ENCODE results near the gene PCDH1.
"Not testable (repeated sequence)": the region's sequence is repeated elsewhere in the genome, so short reads cannot be mapped to it uniquely, and the experiment has no call there.

PCDH1 gene

GRCh38 chr5:141898448-141899049 is 20.3 kb upstream of the PCDH1 start:
- DNase-seq (ENCODE audit: low read depth), result no peak
- no peak overlapping the region for H3K4me3 ChIP-seq (ENCODE audit: low read depth, low read length)
- no peak for TF ChIP-seq CTCF (IDR thresholded peaks at IDR 0.05; ENCODE audit: low read depth, low read length, missing control alignments)

DNA sequence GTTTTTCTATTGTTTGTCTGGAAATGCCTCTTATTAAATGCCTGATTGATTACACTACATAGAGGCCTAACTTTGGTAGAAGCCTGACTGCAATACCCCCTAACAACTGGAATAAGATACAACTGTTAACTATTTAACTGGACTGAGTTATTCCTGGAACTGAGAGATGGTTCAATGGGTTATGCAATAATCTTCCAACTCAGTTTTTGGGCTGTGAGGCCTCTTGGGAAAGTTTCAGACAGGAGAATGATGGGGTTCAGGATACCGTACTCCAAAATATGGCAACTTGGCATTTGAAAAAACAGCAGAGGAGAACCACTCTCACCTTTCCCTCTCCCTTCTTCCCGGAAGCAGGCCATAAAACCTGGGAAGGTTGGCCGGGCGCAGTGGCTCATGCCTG is 19.2 kb upstream of the PCDH1 start:
- no peak overlapping the region for H3K4me3 ChIP-seq (ENCODE audit: low read depth, low read length)
- DNase-seq (ENCODE audit: low read depth), result no peak
- no peak for TF ChIP-seq CTCF (IDR thresholded peaks at IDR 0.05; ENCODE audit: low read depth, low read length, missing control alignments)

DNA sequence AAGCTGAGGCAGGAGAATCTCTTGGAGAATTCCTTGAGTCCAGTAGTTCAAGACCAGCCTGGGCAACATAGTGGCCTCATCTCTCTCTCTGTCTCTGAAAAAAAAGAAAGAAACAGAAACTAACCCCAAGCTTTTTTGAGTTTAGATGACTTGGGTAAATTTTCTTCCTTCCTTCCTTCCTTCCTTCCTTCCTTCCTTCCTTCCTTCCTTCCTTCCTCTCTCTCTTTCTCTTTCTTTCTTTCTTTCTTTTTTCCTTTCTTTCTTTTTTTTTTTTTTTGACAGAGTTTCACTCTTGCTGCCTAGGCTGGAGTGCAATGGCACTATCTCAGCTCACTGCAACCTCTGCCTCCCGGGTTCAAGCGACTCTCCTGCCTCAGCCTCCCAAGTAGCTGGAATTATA is 12.2 kb upstream of the PCDH1 start:
- not testable (repeated sequence) for DNase-seq (ENCODE audit: low read depth); H3K4me3 ChIP-seq (ENCODE audit: low read depth, low read length)

- no peak for DNase-seq (ENCODE audit: low read depth)
- no peak overlapping the region for H3K4me3 ChIP-seq (ENCODE audit: low read depth, low read length)
- TF ChIP-seq CTCF (IDR thresholded peaks at IDR 0.05; ENCODE audit: low read depth, low read length, missing control alignments), result peak; percentile 44
Measured at GRCh38 chr5:141889282-141889871, 11.2 kb upstream of the PCDH1 start.

- TF ChIP-seq CTCF (IDR thresholded peaks at IDR 0.05; ENCODE audit: low read depth, low read length, missing control alignments), result no peak
- DNase-seq (ENCODE audit: low read depth), result no peak
- H3K4me3 ChIP-seq (ENCODE audit: low read depth, low read length), result no peak overlapping the region
Measured at GRCh38 chr5:141883892-141884318, 5.7 kb upstream of the PCDH1 start.

- no peak for DNase-seq (ENCODE audit: low read depth)
- H3K4me3 ChIP-seq (ENCODE audit: low read depth, low read length), result no peak overlapping the region
Measured at GRCh38 chr5:141883184-141883891, 5.1 kb upstream of the PCDH1 start.

More at GRCh38 chr5:141883184-141883891, 5.1 kb upstream of the PCDH1 start:
- TF ChIP-seq CTCF (IDR thresholded peaks at IDR 0.05; ENCODE audit: low read depth, low read length, missing control alignments), result no peak
